Mesothelial cell of epicardium (in vitro differentiated cells): ENCODE results near the gene ARMH2. TPM values are rescaled to one million over a fixed set of nuclear protein-coding genes. Genes with fewer than 3 reads are reported as not detected.

Experiments used
- DNase-seq, 2 experiments: peaks; one replicate each; pipeline ENCODE4 v3.0.0; 2021; ENCODE audit warnings: low spot score in 2 of 2; ENCODE audit not compliant: unreplicated experiment in 2 of 2
- H3K27ac Mint-ChIP-seq: 2 replicates; pipeline ENCODE4 v1.8.0; 2021; ENCODE audit warnings: mixed read lengths
- H3K27me3 Mint-ChIP-seq: 2 replicates; pipeline ENCODE4 v1.8.0; 2021; ENCODE audit warnings: low read depth, mixed read lengths
- H3K36me3 Mint-ChIP-seq: 2 replicates; pipeline ENCODE4 v1.8.0; 2021; ENCODE audit warnings: mixed read lengths
- H3K4me1 Mint-ChIP-seq: 2 replicates; pipeline ENCODE4 v1.8.0; 2021; ENCODE audit warnings: mixed read lengths
- H3K4me3 Mint-ChIP-seq: 2 replicates; pipeline ENCODE4 v1.8.0; 2021; ENCODE audit warnings: mild to moderate bottlenecking, moderate library complexity, mixed read lengths
- H3K9me3 Mint-ChIP-seq: 2 replicates; pipeline ENCODE4 v1.8.0; 2021; ENCODE audit warnings: mixed read lengths
- total RNA-seq: library from RNA; stranded (reverse); gene quantifications from 3 replicates; pipeline ENCODE4 v1.2.1, GENCODE V29; 2021
- TF ChIP-seq, protein P1 (sequence below): fragments of 200-600 bp; sonication (generic); IDR thresholded peaks from one replicate; pipeline ENCODE4 v1.5.0; 2021; ENCODE audit warnings: antibody characterized with exemption; ENCODE audit not compliant: unreplicated experiment

Gene ARMH2
- total RNA-seq, 1 donor from 2014 or later, result not detected

DNA sequence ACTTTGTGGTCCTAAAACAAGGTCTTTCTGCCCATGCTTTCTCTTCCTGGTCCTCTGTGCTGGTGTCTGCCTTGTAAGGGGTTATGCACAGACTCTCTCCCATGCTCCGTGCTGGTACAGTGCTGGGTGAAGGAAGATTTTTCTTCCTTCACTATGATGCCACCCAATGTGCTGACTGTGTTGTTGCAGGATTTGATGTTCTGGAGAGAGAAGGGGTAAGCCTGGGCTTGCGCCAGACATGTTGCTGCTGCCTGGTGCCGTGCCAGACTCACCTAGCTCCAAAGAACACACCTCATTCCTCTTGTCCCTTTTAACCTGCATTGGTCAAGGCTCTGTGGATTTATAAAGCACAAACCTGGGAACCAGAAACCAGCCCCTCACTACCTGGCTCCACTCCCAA lies 28.4 kb upstream of the ARMH2 start:
- TF ChIP-seq, protein P1, sequence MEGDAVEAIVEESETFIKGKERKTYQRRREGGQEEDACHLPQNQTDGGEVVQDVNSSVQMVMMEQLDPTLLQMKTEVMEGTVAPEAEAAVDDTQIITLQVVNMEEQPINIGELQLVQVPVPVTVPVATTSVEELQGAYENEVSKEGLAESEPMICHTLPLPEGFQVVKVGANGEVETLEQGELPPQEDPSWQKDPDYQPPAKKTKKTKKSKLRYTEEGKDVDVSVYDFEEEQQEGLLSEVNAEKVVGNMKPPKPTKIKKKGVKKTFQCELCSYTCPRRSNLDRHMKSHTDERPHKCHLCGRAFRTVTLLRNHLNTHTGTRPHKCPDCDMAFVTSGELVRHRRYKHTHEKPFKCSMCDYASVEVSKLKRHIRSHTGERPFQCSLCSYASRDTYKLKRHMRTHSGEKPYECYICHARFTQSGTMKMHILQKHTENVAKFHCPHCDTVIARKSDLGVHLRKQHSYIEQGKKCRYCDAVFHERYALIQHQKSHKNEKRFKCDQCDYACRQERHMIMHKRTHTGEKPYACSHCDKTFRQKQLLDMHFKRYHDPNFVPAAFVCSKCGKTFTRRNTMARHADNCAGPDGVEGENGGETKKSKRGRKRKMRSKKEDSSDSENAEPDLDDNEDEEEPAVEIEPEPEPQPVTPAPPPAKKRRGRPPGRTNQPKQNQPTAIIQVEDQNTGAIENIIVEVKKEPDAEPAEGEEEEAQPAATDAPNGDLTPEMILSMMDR, result no peak
- DNase-seq, result no peak
- H3K27me3 Mint-ChIP-seq, result no peaks in the 10 kb centered on the region
- peak overlapping the region; percentile 27 for H3K27ac Mint-ChIP-seq
- no peaks in the 10 kb centered on the region for H3K9me3 Mint-ChIP-seq
- H3K4me3 Mint-ChIP-seq, result no peak overlapping the region
- no peaks in the 10 kb centered on the region for H3K36me3 Mint-ChIP-seq
- peaks cover 17% of the 10 kb centered on the region for H3K4me1 Mint-ChIP-seq

DNA sequence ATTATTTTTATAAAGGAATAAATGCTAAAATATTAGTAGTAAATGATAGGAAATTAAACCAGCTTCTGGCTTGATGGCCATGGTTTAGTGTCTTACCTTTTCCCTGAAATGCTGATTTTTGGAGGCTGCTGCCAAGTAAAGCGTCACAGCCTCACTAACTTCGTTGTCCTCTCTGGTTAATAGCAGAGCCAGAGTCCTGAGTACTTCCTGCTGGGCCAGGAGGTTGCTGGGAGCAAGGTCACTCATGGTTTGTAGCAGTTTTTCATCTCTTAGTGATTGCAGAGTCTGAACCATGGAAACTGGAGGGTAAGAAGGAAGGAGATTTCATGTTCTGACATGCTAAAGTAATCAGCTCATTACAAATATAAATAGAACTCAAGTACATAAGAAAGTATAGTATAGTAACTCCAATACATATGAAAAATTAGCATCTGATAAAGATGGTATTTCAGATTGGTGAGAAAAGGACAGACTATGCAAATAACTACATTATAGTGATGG lies 26.5 kb upstream of the ARMH2 start:
- Mint-ChIP-seq H3K27ac (peak overlapping the region; percentile 0), H3K27me3 (no peaks in the 10 kb centered on the region)
- TF ChIP-seq, protein P1, result no peak

DNA sequence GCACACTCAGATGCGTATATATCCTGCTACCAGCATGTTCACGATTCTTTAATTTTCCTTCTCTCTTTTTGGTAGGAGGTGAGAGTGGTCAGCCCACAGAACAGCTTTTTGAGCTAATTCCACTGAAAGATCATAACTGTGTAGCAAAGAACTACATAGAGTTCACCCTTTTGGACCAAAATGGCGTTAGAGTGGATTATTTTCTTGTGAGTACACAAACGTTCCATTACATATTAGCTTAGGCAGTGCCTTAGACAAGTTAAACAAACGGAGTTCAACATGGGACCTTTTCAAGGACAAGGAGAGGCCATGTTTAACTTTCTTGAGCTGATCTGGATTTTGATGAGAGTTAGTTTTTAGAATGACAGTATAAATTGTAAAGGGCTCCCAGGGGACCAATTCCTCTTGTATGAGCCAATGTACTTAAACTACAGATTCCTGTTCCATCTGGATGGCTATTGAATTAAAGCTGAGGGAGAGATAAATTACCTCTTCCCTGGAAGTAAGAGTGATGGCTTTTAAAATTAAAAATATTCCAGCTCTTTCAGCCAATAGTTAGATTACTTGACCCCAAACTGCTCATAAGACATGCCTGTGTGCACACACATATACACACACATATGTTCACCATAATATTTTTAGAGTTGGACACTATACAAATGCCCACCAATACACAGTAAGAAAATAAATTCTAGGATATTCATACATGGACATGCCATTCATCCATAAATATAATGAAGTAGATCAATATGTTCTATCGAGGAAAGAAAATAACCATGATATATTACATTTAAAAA lies 25.6 kb upstream of the ARMH2 start:
- Mint-ChIP-seq H3K4me1 (peaks cover 4% of the 10 kb centered on the region), H3K27ac (no peak overlapping the region), H3K9me3 (no peaks in the 10 kb centered on the region), H3K4me3 (no peak overlapping the region), H3K27me3 (no peaks in the 10 kb centered on the region), H3K36me3 (no peaks in the 10 kb centered on the region)
- TF ChIP-seq, protein P1, result no peak
- DNase-seq, result no peak

More for the DNA sequence above, 26.5 kb upstream of the ARMH2 start:
- Mint-ChIP-seq H3K4me1 (peaks cover 4% of the 10 kb centered on the region), H3K4me3 (no peak overlapping the region), H3K36me3 (no peaks in the 10 kb centered on the region), H3K9me3 (no peaks in the 10 kb centered on the region)
- no peak for DNase-seq

DNA sequence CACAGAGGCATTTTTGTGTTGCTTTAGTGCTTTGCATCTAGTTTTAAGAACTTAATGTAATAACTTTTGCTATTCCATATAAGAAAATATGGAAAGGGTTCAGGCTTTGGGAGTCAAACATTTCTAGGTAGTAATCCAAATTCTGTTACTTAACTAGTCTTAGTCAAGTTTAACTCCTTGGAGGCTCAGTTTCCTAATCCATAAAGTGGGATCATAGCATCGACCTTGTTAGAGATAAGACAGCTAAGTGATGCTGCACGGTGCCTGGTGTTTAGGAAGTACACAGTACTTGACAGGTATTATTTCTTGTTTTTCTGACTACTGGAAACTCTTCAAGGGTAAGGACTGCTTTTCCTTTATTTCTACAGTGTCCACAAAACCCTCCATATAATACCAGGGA lies 24.5 kb upstream of the ARMH2 start:
- Mint-ChIP-seq H3K4me3 (no peak overlapping the region), H3K9me3 (no peaks in the 10 kb centered on the region), H3K27ac (no peak overlapping the region), H3K4me1 (peaks cover 4% of the 10 kb centered on the region), H3K36me3 (no peaks in the 10 kb centered on the region), H3K27me3 (no peaks in the 10 kb centered on the region)
- DNase-seq, result no peak
- TF ChIP-seq, protein P1, result no peak

DNA sequence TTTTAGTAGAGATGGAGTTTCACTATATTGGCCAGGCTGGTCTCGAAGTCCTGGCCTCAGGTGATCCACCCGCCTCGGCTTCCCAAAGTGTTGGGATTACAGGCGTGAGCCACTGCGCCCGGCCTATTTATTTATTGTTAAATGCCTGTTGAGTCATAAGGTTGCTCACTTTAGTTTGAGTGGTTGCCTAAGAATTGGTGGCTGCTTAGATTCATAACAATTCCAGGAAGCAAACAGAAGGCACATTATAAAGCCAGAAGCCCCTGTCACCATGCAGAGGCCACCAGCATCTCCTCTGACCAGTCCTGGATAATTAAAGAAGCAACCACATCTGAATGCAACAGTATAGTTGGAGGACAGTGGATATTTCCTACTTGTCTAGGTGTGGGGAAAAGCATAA lies 24.0 kb upstream of the ARMH2 start:
- no peaks in the 10 kb centered on the region for H3K9me3 Mint-ChIP-seq
- no peak for DNase-seq
- H3K27me3 Mint-ChIP-seq, result no peaks in the 10 kb centered on the region

More for the DNA sequence above, 24.0 kb upstream of the ARMH2 start:
- Mint-ChIP-seq H3K27ac (no peak overlapping the region), H3K4me1 (peaks cover 4% of the 10 kb centered on the region), H3K36me3 (no peaks in the 10 kb centered on the region), H3K4me3 (no peak overlapping the region)
- TF ChIP-seq, protein P1, result no peak
